Liver (tissue), 3 donors: ENCODE measurements around the gene NCAPG2.

Experiments used
- EGR1 ChIP-seq, 2 donors: IDR thresholded peaks; 2 replicates each; pipeline ENCODE4 v1.6.1; 2016 to 2018; ENCODE audit warnings: antibody characterized with exemption in 2 of 2, low read depth in 2 of 2
- FOXA1 ChIP-seq: IDR thresholded peaks from 2 replicates; pipeline ENCODE4 v1.6.1; 2016; ENCODE audit warnings: antibody characterized with exemption
- GABPA ChIP-seq, 2 donors: IDR thresholded peaks in 1 of 2; conservative IDR thresholded peaks in 1 of 2; 2 replicates each; pipeline ENCODE4 v1.6.1; 2016; ENCODE audit warnings: antibody characterized with exemption in 2 of 2, mild to moderate bottlenecking in 1 of 2, moderate library complexity in 1 of 2
- NR2F2 ChIP-seq: IDR thresholded peaks from 2 replicates; pipeline ENCODE4 v1.6.1; 2016; ENCODE audit warnings: antibody characterized with exemption
- RAD21 ChIP-seq, 2 donors: IDR thresholded peaks; 2 replicates each; pipeline ENCODE4 v1.6.1; 2016; ENCODE audit warnings: antibody characterized with exemption in 2 of 2, mild to moderate bottlenecking in 2 of 2
- YY1 ChIP-seq: IDR thresholded peaks from 2 replicates; pipeline ENCODE4 v1.6.1; 2016; ENCODE audit warnings: antibody characterized with exemption, mild to moderate bottlenecking
- TF ChIP-seq, protein P1 (sequence below): IDR thresholded peaks from 2 replicates; pipeline ENCODE4 v1.6.1; 2016; ENCODE audit warnings: antibody characterized with exemption
- TF ChIP-seq, protein P2 (sequence below): fragments of 150-350 bp; IDR thresholded peaks from 2 replicates; pipeline ENCODE4 v1.5.1; 2017; ENCODE audit warnings: improper control_type of control experiment, low read depth, low read length; ENCODE audit not compliant: missing input control
- TF ChIP-seq, protein P3 (sequence below): IDR thresholded peaks from 2 replicates; pipeline ENCODE4 v1.6.1; 2016; ENCODE audit warnings: antibody characterized with exemption
- TF ChIP-seq, protein P4 (sequence below): IDR thresholded peaks from 2 replicates; pipeline ENCODE4 v1.6.1; 2016; ENCODE audit warnings: antibody characterized with exemption
- TF ChIP-seq, protein P5 (sequence below): IDR thresholded peaks from 2 replicates; pipeline ENCODE4 v1.6.1; 2016; ENCODE audit warnings: antibody characterized with exemption, mild to moderate bottlenecking
- donor health status: healthy.
- donor health status: healthy.

DNA sequence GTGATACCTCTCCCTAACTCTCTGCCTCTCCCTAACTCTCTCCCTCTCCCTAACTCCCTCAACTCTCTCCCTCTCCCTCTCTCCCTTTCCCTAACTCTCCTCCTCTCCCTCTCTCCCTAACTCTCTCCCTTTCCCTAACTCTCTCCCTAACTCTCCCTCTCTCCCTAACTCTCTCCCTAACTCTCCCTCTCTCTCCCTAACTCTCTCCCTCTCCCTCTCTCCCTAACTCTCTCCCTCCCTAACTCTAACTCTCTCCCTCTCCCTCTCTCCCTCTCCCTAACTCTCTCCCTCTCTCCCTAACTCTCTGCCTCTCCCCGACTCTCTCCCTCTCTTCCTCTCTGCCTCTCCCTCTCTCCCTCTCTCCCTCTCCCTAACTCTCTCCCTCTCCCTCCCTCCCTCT, 115.0 kb downstream of the NCAPG2 start:
- TF ChIP-seq, protein P1, sequence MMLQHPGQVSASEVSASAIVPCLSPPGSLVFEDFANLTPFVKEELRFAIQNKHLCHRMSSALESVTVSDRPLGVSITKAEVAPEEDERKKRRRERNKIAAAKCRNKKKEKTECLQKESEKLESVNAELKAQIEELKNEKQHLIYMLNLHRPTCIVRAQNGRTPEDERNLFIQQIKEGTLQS, result no peak
- TF ChIP-seq, protein P2, sequence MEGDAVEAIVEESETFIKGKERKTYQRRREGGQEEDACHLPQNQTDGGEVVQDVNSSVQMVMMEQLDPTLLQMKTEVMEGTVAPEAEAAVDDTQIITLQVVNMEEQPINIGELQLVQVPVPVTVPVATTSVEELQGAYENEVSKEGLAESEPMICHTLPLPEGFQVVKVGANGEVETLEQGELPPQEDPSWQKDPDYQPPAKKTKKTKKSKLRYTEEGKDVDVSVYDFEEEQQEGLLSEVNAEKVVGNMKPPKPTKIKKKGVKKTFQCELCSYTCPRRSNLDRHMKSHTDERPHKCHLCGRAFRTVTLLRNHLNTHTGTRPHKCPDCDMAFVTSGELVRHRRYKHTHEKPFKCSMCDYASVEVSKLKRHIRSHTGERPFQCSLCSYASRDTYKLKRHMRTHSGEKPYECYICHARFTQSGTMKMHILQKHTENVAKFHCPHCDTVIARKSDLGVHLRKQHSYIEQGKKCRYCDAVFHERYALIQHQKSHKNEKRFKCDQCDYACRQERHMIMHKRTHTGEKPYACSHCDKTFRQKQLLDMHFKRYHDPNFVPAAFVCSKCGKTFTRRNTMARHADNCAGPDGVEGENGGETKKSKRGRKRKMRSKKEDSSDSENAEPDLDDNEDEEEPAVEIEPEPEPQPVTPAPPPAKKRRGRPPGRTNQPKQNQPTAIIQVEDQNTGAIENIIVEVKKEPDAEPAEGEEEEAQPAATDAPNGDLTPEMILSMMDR, result no peak
- TF ChIP-seq, protein P3, sequence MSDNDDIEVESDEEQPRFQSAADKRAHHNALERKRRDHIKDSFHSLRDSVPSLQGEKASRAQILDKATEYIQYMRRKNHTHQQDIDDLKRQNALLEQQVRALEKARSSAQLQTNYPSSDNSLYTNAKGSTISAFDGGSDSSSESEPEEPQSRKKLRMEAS, result no peak
- TF ChIP-seq RAD21 (IDR thresholded peaks at IDR 0.05) (no peak), FOXA1 (no peak), NR2F2 (no peak), GABPA (IDR thresholded peaks at IDR 0.05 in 1 of 2, conservative IDR thresholded peaks at IDR 0.05 in 1 of 2) (no peak), YY1 (no peak), EGR1 (IDR thresholded peaks at IDR 0.05; ENCODE audit: low read depth in 2 of 2) (no peak)
- TF ChIP-seq, protein P4, sequence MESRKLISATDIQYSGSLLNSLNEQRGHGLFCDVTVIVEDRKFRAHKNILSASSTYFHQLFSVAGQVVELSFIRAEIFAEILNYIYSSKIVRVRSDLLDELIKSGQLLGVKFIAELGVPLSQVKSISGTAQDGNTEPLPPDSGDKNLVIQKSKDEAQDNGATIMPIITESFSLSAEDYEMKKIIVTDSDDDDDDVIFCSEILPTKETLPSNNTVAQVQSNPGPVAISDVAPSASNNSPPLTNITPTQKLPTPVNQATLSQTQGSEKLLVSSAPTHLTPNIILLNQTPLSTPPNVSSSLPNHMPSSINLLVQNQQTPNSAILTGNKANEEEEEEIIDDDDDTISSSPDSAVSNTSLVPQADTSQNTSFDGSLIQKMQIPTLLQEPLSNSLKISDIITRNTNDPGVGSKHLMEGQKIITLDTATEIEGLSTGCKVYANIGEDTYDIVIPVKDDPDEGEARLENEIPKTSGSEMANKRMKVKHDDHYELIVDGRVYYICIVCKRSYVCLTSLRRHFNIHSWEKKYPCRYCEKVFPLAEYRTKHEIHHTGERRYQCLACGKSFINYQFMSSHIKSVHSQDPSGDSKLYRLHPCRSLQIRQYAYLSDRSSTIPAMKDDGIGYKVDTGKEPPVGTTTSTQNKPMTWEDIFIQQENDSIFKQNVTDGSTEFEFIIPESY, result no peak
- TF ChIP-seq, protein P5, sequence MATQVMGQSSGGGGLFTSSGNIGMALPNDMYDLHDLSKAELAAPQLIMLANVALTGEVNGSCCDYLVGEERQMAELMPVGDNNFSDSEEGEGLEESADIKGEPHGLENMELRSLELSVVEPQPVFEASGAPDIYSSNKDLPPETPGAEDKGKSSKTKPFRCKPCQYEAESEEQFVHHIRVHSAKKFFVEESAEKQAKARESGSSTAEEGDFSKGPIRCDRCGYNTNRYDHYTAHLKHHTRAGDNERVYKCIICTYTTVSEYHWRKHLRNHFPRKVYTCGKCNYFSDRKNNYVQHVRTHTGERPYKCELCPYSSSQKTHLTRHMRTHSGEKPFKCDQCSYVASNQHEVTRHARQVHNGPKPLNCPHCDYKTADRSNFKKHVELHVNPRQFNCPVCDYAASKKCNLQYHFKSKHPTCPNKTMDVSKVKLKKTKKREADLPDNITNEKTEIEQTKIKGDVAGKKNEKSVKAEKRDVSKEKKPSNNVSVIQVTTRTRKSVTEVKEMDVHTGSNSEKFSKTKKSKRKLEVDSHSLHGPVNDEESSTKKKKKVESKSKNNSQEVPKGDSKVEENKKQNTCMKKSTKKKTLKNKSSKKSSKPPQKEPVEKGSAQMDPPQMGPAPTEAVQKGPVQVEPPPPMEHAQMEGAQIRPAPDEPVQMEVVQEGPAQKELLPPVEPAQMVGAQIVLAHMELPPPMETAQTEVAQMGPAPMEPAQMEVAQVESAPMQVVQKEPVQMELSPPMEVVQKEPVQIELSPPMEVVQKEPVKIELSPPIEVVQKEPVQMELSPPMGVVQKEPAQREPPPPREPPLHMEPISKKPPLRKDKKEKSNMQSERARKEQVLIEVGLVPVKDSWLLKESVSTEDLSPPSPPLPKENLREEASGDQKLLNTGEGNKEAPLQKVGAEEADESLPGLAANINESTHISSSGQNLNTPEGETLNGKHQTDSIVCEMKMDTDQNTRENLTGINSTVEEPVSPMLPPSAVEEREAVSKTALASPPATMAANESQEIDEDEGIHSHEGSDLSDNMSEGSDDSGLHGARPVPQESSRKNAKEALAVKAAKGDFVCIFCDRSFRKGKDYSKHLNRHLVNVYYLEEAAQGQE, result no peak
